ENCODE results near the gene KCNAB1. TPM values are rescaled to one million over a fixed set of nuclear protein-coding genes. Genes with fewer than 3 reads are reported as not detected.

The KCNAB1 gene
- total RNA-seq, 2 donors from 2014 or later = 0.49 to 0.81 TPM

- TF ChIP-seq CTCF (conservative IDR thresholded peaks at IDR 0.05) = no peak
- Histone ChIP-seq H3K27ac (ENCODE audit: low read depth, low read length) (no peak overlapping the region), H3K9me3 (ENCODE audit: control insufficient read depth, low read length) (no peaks in the 10 kb centered on the region), H3K9ac (ENCODE audit: extremely low read depth, low read length, poor library complexity, severe bottlenecking) (no peak overlapping the region), H3K36me3 (ENCODE audit: control insufficient read depth, insufficient read depth, low read length) (no peaks in the 10 kb centered on the region), H3K4me1 (ENCODE audit: control insufficient read depth, insufficient read depth, low read length) (no peaks in the 10 kb centered on the region), H3K27me3 (ENCODE audit: control insufficient read depth, insufficient read depth, low read length, poor library complexity, severe bottlenecking) (no peaks in the 10 kb centered on the region), H3K4me3 (ENCODE audit: low read length) (no peak overlapping the region)
- Mint-ChIP-seq H3K27ac (no peak overlapping the region), H3K36me3 (ENCODE audit: low read depth) (no peaks in the 10 kb centered on the region), H3K4me1 (no peaks in the 10 kb centered on the region), H3K9me3 (no peaks in the 10 kb centered on the region), H3K27me3 (ENCODE audit: insufficient read depth) (no peaks in the 10 kb centered on the region), H3K4me3 (no peak overlapping the region)
- no peak for DNase-seq
Measured at GRCh38 chr3:156206157-156206556, 85.8 kb downstream of the KCNAB1 start.

GRCh38 chr3:156207802-156208685, 87.7 kb downstream of the KCNAB1 start:
- no peak overlapping the region for H3K4me3 Mint-ChIP-seq
- no peaks in the 10 kb centered on the region for H3K9me3 Mint-ChIP-seq
- Histone ChIP-seq H3K27me3 (ENCODE audit: control insufficient read depth, insufficient read depth, low read length, poor library complexity, severe bottlenecking) (no peaks in the 10 kb centered on the region), H3K4me1 (ENCODE audit: control insufficient read depth, insufficient read depth, low read length) (no peaks in the 10 kb centered on the region), H3K4me3 (ENCODE audit: low read length) (no peak overlapping the region), H3K36me3 (ENCODE audit: control insufficient read depth, insufficient read depth, low read length) (no peaks in the 10 kb centered on the region), H3K9me3 (ENCODE audit: control insufficient read depth, low read length) (no peaks in the 10 kb centered on the region), H3K9ac (ENCODE audit: extremely low read depth, low read length, poor library complexity, severe bottlenecking) (no peak overlapping the region), H3K27ac (ENCODE audit: low read depth, low read length) (no peak overlapping the region)
- 89 to 100% methylated on average over 1 to 4 of the region's 4 CpGs for WGBS, 2 experiments (ENCODE audit: insufficient coverage in 1 of 2, insufficient read length in 1 of 2)
- no peaks in the 10 kb centered on the region for H3K36me3 Mint-ChIP-seq (ENCODE audit: low read depth)
- TF ChIP-seq CTCF (conservative IDR thresholded peaks at IDR 0.05) = no peak
- H3K27ac Mint-ChIP-seq = no peak overlapping the region
- no peaks in the 10 kb centered on the region for H3K4me1 Mint-ChIP-seq
- no peak for DNase-seq
- no peaks in the 10 kb centered on the region for H3K27me3 Mint-ChIP-seq (ENCODE audit: insufficient read depth)

- H3K4me1 Mint-ChIP-seq = no peaks in the 10 kb centered on the region
- no peak overlapping the region for H3K9ac ChIP-seq (ENCODE audit: extremely low read depth, low read length, poor library complexity, severe bottlenecking)
- no peak overlapping the region for H3K27ac ChIP-seq (ENCODE audit: low read depth, low read length)
- no peak overlapping the region for H3K27ac Mint-ChIP-seq
- no peaks in the 10 kb centered on the region for H3K4me1 ChIP-seq (ENCODE audit: control insufficient read depth, insufficient read depth, low read length)
- no peak for TF ChIP-seq CTCF (conservative IDR thresholded peaks at IDR 0.05)
- H3K4me3 ChIP-seq (ENCODE audit: low read length) = no peak overlapping the region
- H3K9me3 Mint-ChIP-seq = no peaks in the 10 kb centered on the region
- H3K9me3 ChIP-seq (ENCODE audit: control insufficient read depth, low read length) = no peaks in the 10 kb centered on the region
- H3K4me3 Mint-ChIP-seq = no peak overlapping the region
- no peaks in the 10 kb centered on the region for H3K36me3 ChIP-seq (ENCODE audit: control insufficient read depth, insufficient read depth, low read length)
- WGBS, 2 experiments (ENCODE audit: insufficient coverage in 1 of 2, insufficient read length in 1 of 2) = 71 to 85% methylated on average over 1 to 4 of the region's 4 CpGs
- no peak for DNase-seq
- no peaks in the 10 kb centered on the region for H3K27me3 Mint-ChIP-seq (ENCODE audit: insufficient read depth)
- H3K27me3 ChIP-seq (ENCODE audit: control insufficient read depth, insufficient read depth, low read length, poor library complexity, severe bottlenecking) = no peaks in the 10 kb centered on the region
- no peaks in the 10 kb centered on the region for H3K36me3 Mint-ChIP-seq (ENCODE audit: low read depth)
Measured at GRCh38 chr3:156209631-156210335, 89.4 kb downstream of the KCNAB1 start.

Data from endodermal cell (in vitro differentiated cells).